GM12878 (cell line): ENCODE measurements around the gene SCN8A. TPM values are rescaled to one million over a fixed set of nuclear protein-coding genes. Genes with fewer than 3 reads are reported as not detected.

Experiments used
- ATAC-seq: fragments of 200-7000 bp; cut with Tn5 transposase; 3 replicates; pipeline ENCODE4 v1.9.1; 2020; ENCODE audit warnings: mild to moderate bottlenecking, moderate library complexity
- BruUV-seq: library from RNA; stranded (reverse); fragments of 400-500 nt; replicated peaks from 2 replicates; lab custom pipeline; 2021; lab: Mats Ljungman, UMichigan
- CTCF ChIA-PET: fragments of 300-600 bp; sonication (Branson Sonifier 250); formaldehyde crosslinking; extraction: SDS; loops from one replicate; lab custom pipeline; 2021; ENCODE audit warnings: inconsistent platforms; lab: Yijun Ruan, JAX
- POLR2A ChIA-PET: fragments of 350-600 bp; formaldehyde crosslinking; extraction: SDS; loops from one replicate; lab custom pipeline; 2021; ENCODE audit warnings: inconsistent platforms; lab: Charles Lee
- RAD21 ChIA-PET: fragments of 300-600 bp; sonication (Branson Sonifier 250); formaldehyde crosslinking; loops from one replicate; lab custom pipeline; 2023; ENCODE audit warnings: antibody characterized with exemption; ENCODE audit not compliant: unreplicated experiment; lab: Charles Lee
- SMC1A ChIA-PET: fragments of 300-600 bp; sonication (Branson Sonifier 250); formaldehyde crosslinking; loops from one replicate; lab custom pipeline; 2023; ENCODE audit not compliant: unreplicated experiment, uncharacterized antibody; lab: Charles Lee
- DNase-seq: peaks from one replicate; pipeline ENCODE4 v3.0.0-alpha.2; 2011; ENCODE audit warnings: low read depth, low spot score
- FAIRE-seq: peaks from 3 replicates; lab custom pipeline; 2011; peaks lifted over from hg19 to GRCh38; lab: Jason Lieb, UNC
- H2AFZ ChIP-seq: 2 replicates; pipeline ENCODE4 v1.6.0; 2011; ENCODE audit warnings: low read depth, low read length, control low read depth; ENCODE audit not compliant: control insufficient read depth
- H3K27ac ChIP-seq: 2 replicates; pipeline ENCODE4 v1.5.1; 2011; ENCODE audit warnings: control low read depth; ENCODE audit not compliant: control insufficient read depth, insufficient read depth
- H3K27me3 ChIP-seq, 2 experiments: replicated peaks in 1 of 2; 2 replicates each; pipeline versions ENCODE4 v1.6.0 to v1.6.1; 2011; ENCODE audit warnings: low read length in 1 of 2; ENCODE audit not compliant: control insufficient read depth in 2 of 2, insufficient read depth in 2 of 2
- H3K36me3 ChIP-seq, 2 experiments: 2 replicates each; pipeline ENCODE4 v1.5.1; 2011; ENCODE audit warnings: low read length in 1 of 2; ENCODE audit not compliant: control insufficient read depth in 2 of 2, insufficient read depth in 2 of 2
- H3K4me1 ChIP-seq: 2 replicates; pipeline ENCODE4 v1.6.1; 2011; ENCODE audit warnings: mild to moderate bottlenecking, low read length, moderate library complexity, mixed read lengths; ENCODE audit not compliant: control insufficient read depth, insufficient read depth
- H3K4me2 ChIP-seq: 2 replicates; pipeline ENCODE4 v1.6.0; 2011; ENCODE audit warnings: control low read depth; ENCODE audit not compliant: control insufficient read depth, insufficient read depth
- H3K4me3 ChIP-seq: fragments of 200-600 bp; sonication (generic); 2 replicates; pipeline ENCODE4 v1.5.1; 2016
- H3K79me2 ChIP-seq: 2 replicates; pipeline ENCODE4 v1.6.0; 2011; ENCODE audit warnings: low read length; ENCODE audit not compliant: control insufficient read depth, insufficient read depth
- H3K9ac ChIP-seq: 2 replicates; pipeline ENCODE4 v1.8.0; 2011; ENCODE audit warnings: low read length, control low read depth, mixed read lengths; ENCODE audit not compliant: control insufficient read depth, insufficient read depth
- H3K9me3 ChIP-seq: replicated peaks from 3 replicates; pipeline ENCODE4 v1.5.1; 2011; ENCODE audit warnings: mild to moderate bottlenecking, low read length; ENCODE audit not compliant: control insufficient read depth, insufficient read depth
- H4K20me1 ChIP-seq: 2 replicates; pipeline ENCODE4 v1.6.0; 2011; ENCODE audit not compliant: control insufficient read depth, insufficient read depth
- CBFB ChIP-seq: IDR thresholded peaks from 2 replicates; pipeline ENCODE4 v1.6.1; 2016; ENCODE audit warnings: antibody characterized with exemption, low read depth
- CEBPZ ChIP-seq: fragments of 150-350 bp; IDR thresholded peaks from 2 replicates; pipeline ENCODE4 v1.6.1; 2016; ENCODE audit warnings: low read depth, low read length
- CREM ChIP-seq: IDR thresholded peaks from 2 replicates; pipeline ENCODE4 v1.6.1; 2014; ENCODE audit warnings: antibody characterized with exemption, low read depth
- GATAD2B ChIP-seq: fragments of 450-650 bp; conservative IDR thresholded peaks from 2 replicates; pipeline ENCODE4 v1.6.1; 2017; ENCODE audit warnings: low read depth, mild to moderate bottlenecking, moderate library complexity
- PBX3 ChIP-seq: IDR thresholded peaks from 2 replicates; pipeline ENCODE4 v1.6.1; 2011; ENCODE audit warnings: mild to moderate bottlenecking, low read depth, low read length, moderate library complexity; ENCODE audit not compliant: insufficient replicate concordance
- POLR2AphosphoS5 ChIP-seq: IDR thresholded peaks from 2 replicates; pipeline ENCODE4 v1.6.1; 2011; ENCODE audit warnings: mild to moderate bottlenecking, low read length, inconsistent platforms
- POU2F2 ChIP-seq: IDR thresholded peaks from 3 replicates; pipeline ENCODE4 v1.6.1; 2011; ENCODE audit warnings: low read depth, mild to moderate bottlenecking, low read length, borderline replicate concordance
- RFX5 ChIP-seq: IDR thresholded peaks from 2 replicates; pipeline ENCODE4 v1.6.1; 2011; ENCODE audit warnings: low read depth, low read length, improper control_type of control experiment
- SMARCA5 ChIP-seq: fragments of 450-650 bp; IDR thresholded peaks from 2 replicates; pipeline ENCODE4 v1.6.1; 2017; ENCODE audit warnings: mild to moderate bottlenecking
- ZNF24 ChIP-seq: fragments of 450-650 bp; IDR thresholded peaks from 2 replicates; pipeline ENCODE4 v1.6.1; 2017; ENCODE audit warnings: antibody characterized with exemption, mild to moderate bottlenecking
- ZZZ3 ChIP-seq: IDR thresholded peaks from 2 replicates; pipeline ENCODE4 v1.6.1; 2011; ENCODE audit warnings: low read depth; ENCODE audit not compliant: control insufficient read depth, insufficient read length
- WGBS: methylation state at CpG from one replicate; pipeline ENCODE4 v1.1.6; 2016; ENCODE audit warnings: low lambda C conversion rate; ENCODE audit not compliant: insufficient replicate concordance, insufficient coverage; ENCODE audit errors: missing lambda C conversion rate; 5-methylcytosine and 5-hydroxymethylcytosine counted together
- in situ Hi-C: fragments of 300-500 bp; cut with MboI; formaldehyde crosslinking; loops from 9 replicates; pipeline ENCODE4 v1.14.3; 2018; ENCODE audit warnings: mixed read lengths
- intact Hi-C: fragments of 100-400 bp; cut with micrococcal nuclease; formaldehyde crosslinking; loops from one replicate; pipeline ENCODE4 v1.14.2; 2022; ENCODE audit not compliant: unreplicated experiment
- polyA plus RNA-seq, 11 experiments: library from polyadenylated mRNA; depleted of rRNA in 4 of 11; unstranded in 6 of 11; stranded (reverse) in 5 of 11; fragments of >200 nt; fragmentation: Nextera tagmentation in 4 of 11; fragmentation: Illumina TruSeq in 1 of 11; extraction: Ambion mirVana in 4 of 11; extraction: Trizol in 1 of 11; gene quantifications; 1 replicate in 1 of 11; 2 replicates in 10 of 11; pipeline versions ENCODE4 v1.2.1 to v1.2.3, GENCODE V29; 2011 to 2016; ENCODE audit warnings: inconsistent platforms in 2 of 11, missing spikeins in 2 of 11, low read depth in 1 of 11
- total RNA-seq, 4 experiments: library from RNA; depleted of rRNA in 3 of 4; stranded (reverse); fragments of >200 nt in 3 of 4; fragmentation: Illumina TruSeq in 1 of 4; extraction: Trizol in 1 of 4; gene quantifications; 2 replicates each; pipeline versions ENCODE4 v1.2.1 to v1.2.3, GENCODE V29; 2013 to 2021

SCN8A gene
- total and polyA plus RNA-seq, 10 of the 15 experiments (the other 5 are each of a cell fraction or from before 2014, with no cell fraction given), result 0.02 to 0.23 (median 0.06) TPM; not detected in 2

- ATAC-seq, result no peak
- Histone ChIP-seq H3K9me3 (no peaks in the 10 kb centered on the region), H3K4me1 (no peaks in the 10 kb centered on the region), H3K4me3 (no peak overlapping the region), H3K27ac (no peak overlapping the region), H3K9ac (no peak overlapping the region), H3K36me3 (no peaks in the 10 kb centered on the region), H3K27me3 (peaks cover 4 to 10% of the 10 kb centered on the region in 2 experiments), H3K79me2 (no peaks in the 10 kb centered on the region), H4K20me1 (no peaks in the 10 kb centered on the region), H2AFZ (no peak overlapping the region), H3K4me2 (no peak overlapping the region)
- FAIRE-seq, result no peak
- 52% methylated on average over 13 of the region's 13 CpGs for WGBS
- ChIA-PET CTCF (no interaction called here), POLR2A (no interaction called here), RAD21 (no interaction called here), SMC1A (no interaction called here)
- no TSS peak for BruUV-seq
- intact Hi-C loops (no loop called here), in situ Hi-C loops (no loop called here)
- TF ChIP-seq POLR2AphosphoS5 (no peak), ZZZ3 (no peak), SMARCA5 (no peak), CBFB (no peak), ZNF24 (no peak), POU2F2 (no peak), RFX5 (no peak), GATAD2B (no peak), CREM (no peak), CEBPZ (no peak), PBX3 (no peak)
- DNase-seq, result no peak
Observed at GRCh38 chr12:51812871-51813270, 221.8 kb downstream of the SCN8A start.
